HG02798 (cell line): ENCODE measurements around the gene FOXP1.

Experiments used
- ATAC-seq: cut with Tn5 transposase; IDR thresholded peaks from one replicate; pipeline ENCODE4 v1.9.1; 2021; ENCODE audit warnings: mild to moderate bottlenecking; ENCODE audit not compliant: unreplicated experiment, poor library complexity

The FOXP1 gene

GRCh38 chr3:71413572-71413971 is 170.0 kb downstream of the FOXP1 start:
- no peak for ATAC-seq

GRCh38 chr3:71409352-71409751 is 174.2 kb downstream of the FOXP1 start:
- ATAC-seq: no peak

- no peak for ATAC-seq
Measured at GRCh38 chr3:71408903-71409302, 174.6 kb downstream of the FOXP1 start.

- ATAC-seq: no peak
Measured at GRCh38 chr3:71407823-71408222, 175.7 kb downstream of the FOXP1 start.

- ATAC-seq: no peak
Measured at GRCh38 chr3:71406972-71407810, 176.3 kb downstream of the FOXP1 start.

GRCh38 chr3:71402911-71403310 is 180.6 kb downstream of the FOXP1 start:
- ATAC-seq: no peak

- ATAC-seq: no peak
Measured at GRCh38 chr3:71402280-71402679, 181.2 kb downstream of the FOXP1 start.

GRCh38 chr3:71401695-71402231 is 181.8 kb downstream of the FOXP1 start:
- no peak for ATAC-seq

- ATAC-seq: no peak
Measured at GRCh38 chr3:71400986-71401451, 182.5 kb downstream of the FOXP1 start.

- no peak for ATAC-seq
Measured at GRCh38 chr3:71399478-71399877, 184.1 kb downstream of the FOXP1 start.

- ATAC-seq: no peak
Measured at GRCh38 chr3:71398157-71398836, 185.2 kb downstream of the FOXP1 start.

- ATAC-seq: no peak
Measured at GRCh38 chr3:71397726-71398125, 185.8 kb downstream of the FOXP1 start.

- no peak for ATAC-seq
Measured at GRCh38 chr3:71397046-71397445, 186.5 kb downstream of the FOXP1 start.

- no peak for ATAC-seq
Measured at GRCh38 chr3:71395927-71396695, 187.4 kb downstream of the FOXP1 start.

GRCh38 chr3:71395470-71395869 is 188.1 kb downstream of the FOXP1 start:
- no peak for ATAC-seq

GRCh38 chr3:71393745-71394144 is 189.8 kb downstream of the FOXP1 start:
- ATAC-seq: no peak

- peak; percentile 52 for ATAC-seq
Measured at GRCh38 chr3:71393093-71393492, 190.4 kb downstream of the FOXP1 start.

- ATAC-seq: peak; percentile 83
Measured at GRCh38 chr3:71392251-71392650, 191.3 kb downstream of the FOXP1 start.

- no peak for ATAC-seq
Measured at GRCh38 chr3:71391361-71391760, 192.2 kb downstream of the FOXP1 start.

- no peak for ATAC-seq
Measured at GRCh38 chr3:71389911-71390573, 193.5 kb downstream of the FOXP1 start.
